NCI-H1092 treated with DMSO at 0.1 percent for 48 hours (cell line): ENCODE data around the gene NUTF2.
A peak's percentile ranks its signal among the peaks of the same experiment; 100 is the strongest.
"Not testable (repeated sequence)": the region's sequence is repeated elsewhere in the genome, so short reads cannot be mapped to it uniquely, and the experiment has no call there.

Experiments used
- DNase-seq: peaks from one replicate; lab custom pipeline; 2025; lab: John Stamatoyannopoulos, UW

The NUTF2 gene

DNA sequence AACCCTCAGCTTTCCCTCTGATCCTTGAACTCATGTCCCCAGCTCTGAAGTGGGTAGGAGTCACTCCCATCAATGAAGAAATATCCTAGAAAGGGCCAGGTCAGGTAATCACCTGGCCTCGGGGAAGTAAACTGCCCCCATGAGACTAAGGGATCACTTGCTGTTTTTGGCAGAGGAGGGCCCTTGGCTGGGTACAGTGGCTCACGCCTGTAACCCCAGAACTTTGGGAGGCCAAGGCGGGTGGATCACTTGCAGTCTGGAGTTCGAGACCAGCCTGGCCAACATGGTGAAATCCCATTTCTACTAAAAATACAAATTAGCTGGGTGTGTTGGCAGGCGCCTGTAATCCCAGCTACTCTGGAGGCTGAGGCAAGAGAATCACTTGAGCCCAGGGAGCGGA, 17.3 kb downstream of the NUTF2 start:
- DNase-seq, result not testable (repeated sequence)

DNA sequence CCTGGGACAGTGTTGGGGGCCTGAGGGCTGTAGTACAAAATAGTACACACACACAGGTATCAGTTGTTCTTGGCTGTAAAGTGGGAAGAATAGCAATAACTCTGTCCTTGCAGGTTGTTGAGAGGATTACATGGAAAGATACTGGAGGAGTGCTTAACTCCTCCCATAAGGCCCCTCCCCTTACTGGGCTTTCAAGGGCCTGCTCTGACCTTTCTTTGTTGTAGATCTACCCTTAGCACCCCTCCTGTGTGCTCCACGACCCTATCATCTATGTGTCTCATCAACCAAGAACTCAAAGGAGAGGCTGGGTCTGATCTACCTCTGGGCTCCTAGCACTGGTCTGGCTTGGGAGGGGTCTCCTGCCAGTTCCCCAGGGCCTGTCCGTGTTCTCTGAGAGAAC, 17.9 kb downstream of the NUTF2 start:
- DNase-seq, result no peak

DNA sequence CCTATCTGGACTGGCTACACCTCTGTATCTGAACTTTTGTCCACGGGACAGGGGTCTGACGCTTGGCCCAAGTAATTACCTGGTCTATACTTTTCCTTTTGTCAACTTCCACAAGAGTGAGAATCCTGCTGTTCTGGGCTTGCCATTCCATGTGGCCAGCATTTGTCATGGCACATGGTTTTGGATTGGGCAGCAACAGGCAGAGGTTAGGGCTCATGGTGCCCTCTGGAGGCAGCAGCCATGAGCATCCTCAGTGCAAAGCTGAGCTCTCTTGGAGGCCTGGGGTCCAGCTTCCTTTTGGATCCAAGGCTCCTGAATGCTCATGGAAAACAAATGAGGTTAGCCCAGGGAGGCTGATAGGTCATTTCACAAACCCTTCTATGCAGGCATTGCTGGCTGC, 18.6 kb downstream of the NUTF2 start:
- peak; percentile 14 for DNase-seq

DNA sequence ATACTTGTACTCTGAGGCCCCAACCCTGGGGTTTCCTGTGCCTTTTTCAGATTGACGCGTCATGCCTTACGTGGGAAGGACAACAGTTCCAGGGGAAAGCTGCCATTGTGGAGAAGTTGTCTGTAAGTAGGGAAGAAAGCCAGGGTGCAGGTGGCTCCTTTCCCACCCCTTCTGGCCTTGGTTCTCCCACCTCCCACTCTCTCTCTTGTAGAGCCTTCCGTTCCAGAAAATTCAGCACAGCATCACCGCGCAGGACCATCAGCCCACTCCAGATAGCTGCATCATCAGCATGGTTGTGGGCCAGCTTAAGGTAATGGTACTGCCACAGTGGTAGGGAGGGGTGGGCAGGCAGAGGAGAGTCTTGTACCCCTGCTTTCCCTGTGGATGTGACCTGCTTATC, 21.6 kb downstream of the NUTF2 start:
- DNase-seq, result no peak

DNA sequence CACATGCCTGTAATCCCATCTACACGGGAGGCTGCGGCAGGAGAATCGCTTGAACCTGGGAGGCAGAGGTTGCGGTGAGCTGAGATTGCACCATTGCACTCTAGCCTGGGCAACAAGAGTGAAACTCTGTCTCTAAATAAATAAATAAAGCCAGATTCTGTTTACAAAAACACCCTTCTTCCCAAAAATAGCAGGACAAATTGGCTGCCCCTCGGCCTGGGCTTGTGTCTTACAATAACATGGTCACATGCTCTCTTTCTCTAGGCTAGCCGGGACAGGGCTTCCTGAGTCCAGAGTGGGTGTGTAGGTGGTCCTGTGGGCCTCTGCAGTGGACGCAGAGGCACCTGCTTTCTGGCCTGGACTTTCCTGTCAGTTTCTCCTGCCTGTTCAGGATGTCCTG, 22.9 kb downstream of the NUTF2 start:
- DNase-seq, result no peak

DNA sequence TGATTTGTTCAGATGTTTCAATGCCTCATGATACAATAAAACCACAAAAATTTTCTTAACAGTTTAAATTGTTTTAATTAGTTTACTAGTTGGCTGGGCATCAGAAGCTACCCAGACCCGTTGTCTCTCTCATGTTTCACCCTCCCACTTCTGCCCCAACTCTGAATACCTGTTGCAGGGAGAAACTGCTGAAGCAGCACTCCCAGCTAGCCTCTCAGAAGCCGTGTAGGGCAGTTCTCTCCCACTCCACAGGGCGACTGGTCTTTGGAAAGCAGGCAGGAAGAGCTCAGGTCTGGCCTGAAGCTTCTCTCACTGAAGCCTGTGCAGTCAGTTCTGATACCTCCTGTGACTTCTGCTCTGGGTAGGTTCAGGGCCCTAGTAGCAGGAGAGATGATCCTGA, 24.5 kb downstream of the NUTF2 start:
- DNase-seq, result no peak

DNA sequence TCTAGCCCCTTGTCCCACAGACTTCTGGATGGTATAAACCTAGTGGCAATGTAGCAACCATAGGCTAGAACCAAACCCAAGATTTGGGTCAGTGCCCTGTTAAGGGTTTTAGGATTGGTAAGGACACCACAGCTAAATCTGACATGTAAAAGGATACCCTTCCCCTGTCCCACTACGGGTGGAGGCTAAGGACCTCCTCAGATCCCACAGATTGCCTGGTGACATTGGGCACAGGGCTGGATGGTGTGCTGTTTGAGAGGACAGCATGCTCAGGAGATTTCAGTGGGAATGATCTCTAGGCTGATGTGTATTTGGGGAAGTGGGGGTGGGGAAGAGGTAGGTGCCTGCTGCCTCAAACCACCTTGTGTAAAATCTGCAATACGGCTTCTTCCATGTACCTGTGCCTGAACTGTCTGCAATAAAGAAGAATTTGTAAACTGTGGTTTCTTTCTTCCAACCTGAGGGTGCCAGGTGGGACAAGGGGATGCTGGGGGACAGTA, 25.4 kb downstream of the NUTF2 start:
- no peak for DNase-seq

DNA sequence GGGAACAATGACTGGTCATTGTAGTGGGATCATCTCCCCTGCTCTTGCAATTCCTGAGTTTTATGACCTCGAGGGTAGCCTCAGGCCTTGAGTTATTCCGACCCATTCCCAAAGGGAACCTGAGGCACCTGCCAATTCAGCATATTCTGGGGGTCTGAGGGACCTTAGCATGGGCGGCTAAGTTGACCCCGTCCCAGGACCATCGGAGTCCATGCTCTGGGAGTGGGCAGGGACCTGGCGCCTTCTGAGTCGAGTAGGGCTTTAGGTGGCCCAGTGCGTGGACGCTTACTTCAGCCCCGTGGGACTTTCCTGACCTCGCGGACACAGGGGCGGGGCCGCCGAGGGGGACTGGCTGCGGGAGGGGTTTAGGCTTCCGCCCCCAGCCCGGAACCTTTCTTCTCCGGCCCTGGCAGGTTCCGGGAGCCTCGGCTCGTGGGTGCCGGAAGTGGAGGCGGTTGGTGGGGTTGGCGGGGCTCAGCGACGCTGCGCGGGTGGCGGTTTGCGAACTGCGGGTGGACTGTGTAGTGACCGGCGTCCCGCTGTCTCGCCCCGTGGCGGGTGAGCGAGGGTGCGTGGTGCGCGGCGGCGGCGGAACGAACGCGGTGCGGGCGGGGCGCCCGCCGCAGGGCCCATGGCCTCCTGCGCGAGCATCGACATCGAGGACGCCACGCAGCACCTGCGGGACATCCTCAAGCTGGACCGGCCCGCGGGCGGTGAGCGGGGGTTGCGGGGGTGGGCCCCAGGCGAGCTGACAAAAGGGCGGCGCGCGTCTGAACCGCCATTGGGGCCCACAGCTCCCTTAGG, 26.1 kb downstream of the NUTF2 start, which contains the start of gene EDC4:
EDC4 (plus strand) TSS at position 422 of the 804 bp plus-strand sequence; CDS start at position 632, 210 bp downstream.
- peak; percentile 58 for DNase-seq

DNA sequence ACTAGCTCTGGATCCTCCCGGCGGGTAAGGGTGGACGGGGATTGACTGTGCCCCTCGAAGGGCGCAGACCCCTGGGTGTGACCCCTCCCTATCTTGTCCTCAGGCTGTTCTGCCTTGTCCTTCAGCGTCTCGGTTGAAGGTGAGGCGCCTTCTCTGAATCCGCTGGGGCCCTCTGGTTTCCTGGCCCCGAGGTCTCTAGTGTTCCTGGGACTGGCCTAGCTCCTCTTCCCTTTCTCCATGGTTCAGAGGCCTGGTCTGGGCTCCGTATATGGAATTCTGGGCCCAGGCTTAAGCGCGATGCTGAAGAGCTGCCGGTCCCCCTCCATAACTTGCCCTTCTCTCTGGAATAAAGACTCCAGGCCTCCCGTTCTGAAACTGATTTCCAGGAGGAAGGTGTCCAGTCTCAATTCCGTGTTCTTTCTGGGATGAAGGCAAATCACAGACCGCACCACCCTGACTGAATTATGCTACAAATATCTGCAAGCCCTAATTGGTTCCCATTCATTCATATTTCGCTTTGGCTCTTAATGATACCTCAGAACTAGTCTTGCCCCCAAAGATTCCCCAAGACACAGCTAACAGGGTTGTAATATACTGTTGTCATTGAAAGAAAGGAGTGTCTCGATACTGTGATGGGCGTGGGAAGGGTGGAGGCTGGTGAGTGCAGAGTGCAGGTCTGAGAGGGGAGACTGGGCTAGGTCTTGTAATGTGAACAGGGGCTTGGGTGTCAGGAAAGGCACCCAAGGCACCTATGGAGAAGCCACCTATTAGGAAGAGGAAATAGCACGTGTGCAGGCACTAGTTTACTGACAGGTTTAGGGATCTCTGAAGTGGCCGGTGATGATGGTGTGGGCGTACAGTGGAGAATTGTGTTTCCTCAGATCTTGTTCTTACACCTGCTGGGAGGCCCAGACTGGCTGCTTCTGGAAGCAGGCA, 27.0 kb downstream of the NUTF2 start:
- DNase-seq, result peak; percentile 33

DNA sequence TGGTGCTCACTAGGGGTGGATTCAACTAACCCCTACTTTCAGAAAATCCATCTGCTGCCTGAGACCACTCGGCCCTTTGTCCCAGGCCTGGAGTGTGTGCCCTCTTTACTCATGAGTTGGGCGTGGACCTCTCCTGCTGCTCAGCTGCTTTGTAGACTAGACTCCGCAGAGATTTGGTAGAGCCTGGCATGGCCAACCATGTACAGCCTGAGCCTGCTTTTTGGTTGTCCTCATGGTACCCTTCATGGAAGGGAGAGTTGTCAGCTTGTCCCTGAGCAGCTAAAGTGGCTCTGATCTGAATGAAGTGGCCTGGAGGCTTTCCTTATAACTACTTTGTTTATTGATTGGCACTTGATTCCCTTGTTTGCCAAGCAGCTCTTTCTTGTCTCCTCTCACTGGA, 27.6 kb downstream of the NUTF2 start:
- DNase-seq, result no peak

DNA sequence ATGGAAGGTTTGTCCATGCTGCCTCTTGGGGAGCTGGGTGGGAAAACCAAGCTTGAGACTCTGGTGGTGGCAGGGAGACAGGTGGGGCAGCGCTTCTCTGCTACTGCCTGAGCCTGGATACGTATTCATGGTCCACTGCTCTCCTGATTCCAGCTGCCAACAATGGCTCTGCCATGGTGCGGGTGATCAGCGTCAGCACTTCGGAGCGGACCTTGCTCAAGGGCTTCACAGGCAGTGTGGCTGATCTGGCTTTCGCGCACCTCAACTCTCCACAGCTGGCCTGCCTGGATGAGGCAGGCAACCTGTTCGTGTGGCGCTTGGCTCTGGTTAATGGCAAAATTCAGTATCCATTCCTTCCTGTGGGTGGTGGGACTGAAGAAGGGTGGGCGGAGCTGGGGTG, 30.3 kb downstream of the NUTF2 start:
- DNase-seq, result no peak

DNA sequence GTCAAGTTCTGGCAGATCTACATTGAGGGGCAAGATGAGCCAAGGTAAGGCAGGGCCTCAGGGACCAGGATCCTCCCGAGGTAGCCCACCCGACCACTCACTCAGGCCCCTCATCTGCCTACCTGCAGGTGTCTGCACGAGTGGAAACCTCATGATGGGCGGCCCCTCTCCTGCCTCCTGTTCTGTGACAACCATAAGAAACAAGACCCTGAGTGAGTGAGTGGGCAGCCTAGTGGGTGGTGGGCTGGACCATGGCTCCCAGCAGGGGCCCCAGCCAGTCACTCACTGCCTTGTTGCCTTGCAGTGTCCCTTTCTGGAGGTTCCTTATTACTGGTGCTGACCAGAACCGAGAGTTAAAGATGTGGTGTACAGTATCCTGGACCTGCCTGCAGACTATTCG, 31.5 kb downstream of the NUTF2 start:
- DNase-seq, result no peak

DNA sequence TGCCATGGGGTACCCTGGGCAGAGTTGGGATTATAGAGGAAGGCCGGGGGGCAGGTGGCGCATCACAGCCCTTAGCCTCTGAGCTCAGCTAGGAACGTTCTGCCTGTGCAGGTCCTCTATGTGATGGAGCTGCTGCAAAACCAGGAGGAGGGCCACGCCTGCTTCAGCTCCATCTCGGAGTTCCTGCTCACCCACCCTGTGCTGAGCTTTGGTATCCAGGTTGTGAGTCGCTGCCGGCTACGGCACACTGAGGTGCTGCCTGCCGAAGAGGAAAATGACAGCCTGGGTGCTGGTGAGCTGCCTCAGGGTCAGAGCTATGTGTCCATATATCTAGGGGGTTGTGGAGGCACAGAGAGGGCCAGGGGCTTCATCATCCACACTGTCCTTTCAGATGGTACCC, 32.1 kb downstream of the NUTF2 start:
- DNase-seq, result no peak

DNA sequence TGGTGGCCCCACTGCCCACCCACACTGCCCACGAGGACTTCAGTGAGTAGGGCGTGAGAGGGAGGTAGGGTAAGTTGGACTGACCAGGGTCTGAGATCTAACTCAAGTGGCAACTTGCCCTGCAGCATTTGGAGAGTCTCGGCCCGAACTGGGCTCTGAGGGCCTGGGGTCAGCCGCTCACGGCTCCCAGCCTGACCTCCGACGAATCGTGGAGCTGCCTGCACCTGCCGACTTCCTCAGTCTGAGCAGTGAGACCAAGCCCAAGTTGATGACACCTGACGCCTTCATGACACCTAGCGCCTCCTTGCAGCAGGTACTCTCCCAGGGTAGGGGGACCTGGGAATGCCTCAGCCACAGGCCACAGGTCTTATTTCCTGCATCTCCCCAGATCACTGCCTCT, 32.7 kb downstream of the NUTF2 start:
- no peak for DNase-seq

DNA sequence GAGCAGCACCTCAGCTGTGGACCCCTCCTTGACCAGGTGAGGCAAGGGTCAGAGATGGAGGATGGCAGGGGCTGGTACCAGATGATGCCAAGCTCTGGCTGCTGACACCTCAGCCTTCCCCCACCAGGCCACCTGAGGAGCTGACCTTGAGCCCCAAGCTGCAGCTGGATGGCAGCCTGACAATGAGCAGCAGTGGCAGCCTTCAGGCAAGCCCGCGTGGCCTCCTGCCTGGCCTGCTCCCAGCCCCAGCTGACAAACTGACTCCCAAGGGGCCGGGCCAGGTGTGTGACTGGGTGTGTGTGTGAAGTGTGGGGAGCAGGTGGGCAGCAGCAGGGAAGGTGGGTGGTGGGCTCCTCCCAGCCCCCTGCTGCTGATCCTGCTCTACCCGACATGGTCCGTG, 33.2 kb downstream of the NUTF2 start:
- DNase-seq, result no peak

DNA sequence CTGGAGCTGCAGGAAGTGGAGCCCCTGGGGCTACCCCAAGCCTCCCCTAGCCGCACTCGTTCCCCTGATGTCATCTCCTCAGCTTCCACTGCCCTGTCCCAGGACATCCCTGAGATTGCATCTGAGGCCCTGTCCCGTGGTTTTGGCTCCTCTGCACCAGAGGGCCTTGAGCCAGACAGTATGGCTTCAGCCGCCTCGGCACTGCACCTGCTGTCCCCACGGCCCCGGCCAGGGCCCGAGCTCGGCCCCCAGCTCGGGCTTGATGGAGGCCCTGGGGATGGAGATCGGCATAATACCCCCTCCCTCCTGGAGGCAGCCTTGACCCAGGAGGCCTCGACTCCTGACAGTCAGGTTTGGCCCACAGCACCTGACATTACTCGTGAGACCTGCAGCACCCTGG, 33.9 kb downstream of the NUTF2 start:
- no peak for DNase-seq

DNA sequence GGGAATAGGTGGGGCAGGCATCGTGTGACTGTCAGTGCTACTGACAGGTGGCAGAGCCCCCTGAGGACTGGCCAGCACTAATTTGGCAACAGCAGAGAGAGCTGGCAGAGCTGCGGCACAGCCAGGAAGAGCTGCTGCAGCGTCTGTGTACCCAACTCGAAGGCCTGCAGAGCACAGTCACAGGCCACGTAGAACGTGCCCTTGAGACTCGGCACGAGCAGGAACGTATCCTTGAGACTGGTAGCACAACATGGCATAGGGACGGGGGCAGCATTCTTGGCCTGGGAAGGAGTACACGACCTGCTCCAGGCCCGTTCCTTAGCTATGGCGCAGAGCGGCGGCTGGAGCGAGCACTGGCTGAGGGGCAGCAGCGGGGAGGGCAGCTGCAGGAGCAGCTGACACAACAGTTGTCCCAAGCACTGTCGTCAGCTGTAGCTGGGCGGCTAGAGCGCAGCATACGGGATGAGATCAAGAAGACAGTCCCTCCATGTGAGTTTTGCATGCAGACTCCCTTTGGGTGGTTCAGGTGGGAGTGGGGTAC, 35.0 kb downstream of the NUTF2 start:
- DNase-seq, result no peak

DNA sequence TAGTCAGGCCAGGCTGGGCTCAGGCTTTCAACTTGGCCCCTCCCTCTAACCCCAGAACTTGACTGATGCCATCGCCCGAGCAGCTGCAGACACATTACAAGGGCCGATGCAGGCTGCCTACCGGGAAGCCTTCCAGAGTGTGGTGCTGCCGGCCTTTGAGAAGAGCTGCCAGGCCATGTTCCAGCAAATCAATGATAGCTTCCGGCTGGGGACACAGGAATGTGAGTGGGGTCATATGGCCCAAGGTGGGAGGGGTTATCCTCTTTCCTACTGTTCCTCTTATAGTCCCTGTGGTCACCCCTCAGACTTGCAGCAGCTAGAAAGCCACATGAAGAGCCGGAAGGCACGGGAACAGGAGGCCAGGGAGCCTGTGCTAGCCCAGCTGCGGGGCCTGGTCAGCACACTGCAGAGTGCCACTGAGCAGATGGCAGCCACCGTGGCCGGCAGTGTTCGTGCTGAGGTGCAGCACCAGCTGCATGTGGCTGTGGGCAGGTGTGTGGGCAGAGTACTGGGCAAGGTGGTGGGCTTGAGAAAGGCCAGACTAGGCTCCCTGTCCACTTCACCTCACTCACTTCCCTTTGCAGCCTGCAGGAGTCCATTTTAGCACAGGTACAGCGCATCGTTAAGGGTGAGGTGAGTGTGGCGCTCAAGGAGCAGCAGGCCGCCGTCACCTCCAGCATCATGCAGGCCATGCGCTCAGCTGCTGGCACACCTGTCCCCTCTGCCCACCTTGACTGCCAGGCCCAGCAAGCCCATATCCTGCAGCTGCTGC, 35.8 kb downstream of the NUTF2 start:
- no peak for DNase-seq

DNA sequence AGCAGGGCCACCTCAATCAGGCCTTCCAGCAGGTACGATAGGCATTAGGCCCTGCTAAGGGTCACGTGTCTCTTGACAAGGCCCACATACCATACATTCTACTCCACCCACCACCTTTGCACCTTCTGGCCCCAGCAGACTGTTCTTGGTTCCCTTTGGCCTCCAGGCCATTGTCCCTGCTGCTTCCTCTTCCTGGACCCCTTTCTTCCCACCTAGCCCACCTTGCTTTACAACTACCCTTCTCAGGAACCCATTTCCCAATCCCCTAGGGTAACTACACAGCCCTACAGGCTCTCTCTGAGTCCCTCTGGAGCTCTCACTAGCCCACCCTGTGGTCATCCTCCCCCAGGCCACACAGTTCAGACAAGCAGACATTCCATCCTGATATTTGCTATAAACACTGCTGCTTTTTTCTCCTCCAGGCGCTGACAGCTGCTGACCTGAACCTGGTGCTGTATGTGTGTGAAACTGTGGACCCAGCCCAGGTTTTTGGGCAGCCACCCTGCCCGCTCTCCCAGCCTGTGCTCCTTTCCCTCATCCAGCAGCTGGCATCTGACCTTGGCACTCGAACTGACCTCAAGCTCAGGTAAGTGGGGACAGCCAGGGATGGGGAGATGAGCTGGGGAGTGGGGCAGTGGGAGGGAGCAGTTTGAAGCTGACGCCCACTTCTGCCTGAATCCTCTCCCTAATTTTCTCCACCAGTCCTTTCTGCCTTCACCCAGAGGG, 36.6 kb downstream of the NUTF2 start:
- no peak for DNase-seq

DNA sequence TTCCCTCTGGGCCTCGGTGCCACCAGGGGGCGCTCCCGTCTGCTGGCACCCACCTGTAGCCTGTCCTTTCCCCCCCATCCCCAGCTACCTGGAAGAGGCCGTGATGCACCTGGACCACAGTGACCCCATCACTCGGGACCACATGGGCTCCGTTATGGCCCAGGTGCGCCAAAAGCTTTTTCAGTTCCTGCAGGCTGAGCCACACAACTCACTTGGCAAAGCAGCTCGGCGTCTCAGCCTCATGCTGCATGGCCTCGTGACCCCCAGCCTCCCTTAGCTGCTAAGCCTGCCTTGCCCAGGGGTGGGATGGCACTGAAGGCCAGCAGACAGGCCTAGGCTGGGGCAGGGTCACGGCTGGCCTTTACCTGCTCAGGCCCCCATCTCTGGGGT, 37.1 kb downstream of the NUTF2 start:
- DNase-seq, result peak; percentile 34

DNA sequence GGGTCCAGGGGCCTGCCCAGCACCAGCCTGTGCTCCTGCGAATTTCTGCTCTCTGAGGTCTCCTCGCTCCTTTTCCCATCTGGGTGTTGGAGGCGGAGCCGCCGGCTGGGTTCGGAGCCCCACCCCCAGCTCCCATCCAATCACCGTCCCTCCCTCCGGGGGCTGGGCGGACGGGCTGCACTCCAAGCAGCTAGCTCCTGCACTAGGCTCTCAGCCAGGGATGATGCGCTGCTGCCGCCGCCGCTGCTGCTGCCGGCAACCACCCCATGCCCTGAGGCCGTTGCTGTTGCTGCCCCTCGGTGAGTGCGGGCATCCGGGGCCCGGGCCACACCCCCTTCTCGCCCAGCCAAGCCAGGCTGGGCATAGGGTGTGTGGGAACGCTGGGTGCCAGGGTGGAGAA, 38.0 kb downstream of the NUTF2 start, which contains the start of gene NRN1L:
NRN1L (plus strand) TSS at position 202 of the 400 bp plus-strand sequence; CDS start at position 221, 19 bp downstream.
- no peak for DNase-seq
